DOHH2 (cell line): Measurements from ENCODE around the gene ZFR.

Source experiments
- H3F3A ChIP-seq: fragments of 200-600 bp; sonication (generic), shearing (Covaris generic); 2 replicates; pipeline ENCODE4 v1.6.0; 2016; ENCODE audit warnings: antibody characterized with exemption, mild to moderate bottlenecking; ENCODE audit not compliant: control insufficient read depth, insufficient read depth
- H3K27ac ChIP-seq: fragments of 200-600 bp; sonication (generic); 2 replicates; pipeline ENCODE4 v1.5.1; 2014; ENCODE audit warnings: low read depth, mild to moderate bottlenecking, low read length, moderate library complexity
- H3K27me3 ChIP-seq: fragments of 200-600 bp; sonication (generic); 2 replicates; pipeline ENCODE4 v1.6.1; 2014; ENCODE audit warnings: mild to moderate bottlenecking, low read length, mixed read lengths; ENCODE audit not compliant: control insufficient read depth
- H3K36me3 ChIP-seq: fragments of 200-600 bp; sonication (generic); 2 replicates; pipeline ENCODE4 v1.6.1; 2014; ENCODE audit warnings: mild to moderate bottlenecking, low read length, moderate library complexity, mixed read lengths; ENCODE audit not compliant: control insufficient read depth
- H3K4me1 ChIP-seq: fragments of 200-600 bp; sonication (generic); 2 replicates; pipeline ENCODE4 v1.6.1; 2014; ENCODE audit warnings: mild to moderate bottlenecking, low read length, mixed read lengths; ENCODE audit not compliant: control insufficient read depth
- H3K4me2 ChIP-seq: fragments of 200-600 bp; sonication (generic); 2 replicates; pipeline ENCODE4 v1.6.0; 2014; ENCODE audit warnings: mild to moderate bottlenecking, low read length, moderate library complexity
- H3K4me3 ChIP-seq: fragments of 200-600 bp; sonication (generic); 2 replicates; pipeline ENCODE4 v1.5.1; 2014; ENCODE audit warnings: mild to moderate bottlenecking, low read length, mixed read lengths
- H3K79me2 ChIP-seq: fragments of 200-600 bp; sonication (generic); 2 replicates; pipeline ENCODE4 v1.6.1; 2014; ENCODE audit warnings: mild to moderate bottlenecking, low read length, mixed read lengths; ENCODE audit not compliant: control insufficient read depth
- H3K9me2 ChIP-seq: fragments of 200-600 bp; sonication (generic); replicated peaks from 2 replicates; pipeline ENCODE4 v1.6.1; 2014; ENCODE audit warnings: mild to moderate bottlenecking, low read length, mixed read lengths; ENCODE audit not compliant: control insufficient read depth
- H3K9me3 ChIP-seq: fragments of 200-600 bp; sonication (generic); 2 replicates; pipeline ENCODE4 v1.6.1; 2014; ENCODE audit warnings: antibody characterized with exemption, low read length, mixed read lengths; ENCODE audit not compliant: control insufficient read depth, insufficient read depth
- H4K20me1 ChIP-seq: fragments of 200-600 bp; sonication (generic); 2 replicates; pipeline ENCODE4 v1.6.0; 2014; ENCODE audit warnings: low read depth, mild to moderate bottlenecking, antibody characterized with exemption, low read length, moderate library complexity; ENCODE audit not compliant: control insufficient read depth, insufficient read depth
- EZH2phosphoT487 ChIP-seq: fragments of 200-600 bp; sonication (generic); IDR thresholded peaks from 2 replicates; pipeline ENCODE4 v1.6.1; 2017; ENCODE audit warnings: borderline replicate concordance, mild to moderate bottlenecking, antibody characterized with exemption, low read length, moderate library complexity, mixed read lengths
- TF ChIP-seq, protein P1 (sequence below): fragments of 200-600 bp; sonication (generic); IDR thresholded peaks from one replicate; pipeline ENCODE4 v1.5.1; 2014; ENCODE audit warnings: antibody characterized with exemption, mild to moderate bottlenecking, low read depth, low read length; ENCODE audit not compliant: poor library complexity, severe bottlenecking

Gene ZFR

DNA sequence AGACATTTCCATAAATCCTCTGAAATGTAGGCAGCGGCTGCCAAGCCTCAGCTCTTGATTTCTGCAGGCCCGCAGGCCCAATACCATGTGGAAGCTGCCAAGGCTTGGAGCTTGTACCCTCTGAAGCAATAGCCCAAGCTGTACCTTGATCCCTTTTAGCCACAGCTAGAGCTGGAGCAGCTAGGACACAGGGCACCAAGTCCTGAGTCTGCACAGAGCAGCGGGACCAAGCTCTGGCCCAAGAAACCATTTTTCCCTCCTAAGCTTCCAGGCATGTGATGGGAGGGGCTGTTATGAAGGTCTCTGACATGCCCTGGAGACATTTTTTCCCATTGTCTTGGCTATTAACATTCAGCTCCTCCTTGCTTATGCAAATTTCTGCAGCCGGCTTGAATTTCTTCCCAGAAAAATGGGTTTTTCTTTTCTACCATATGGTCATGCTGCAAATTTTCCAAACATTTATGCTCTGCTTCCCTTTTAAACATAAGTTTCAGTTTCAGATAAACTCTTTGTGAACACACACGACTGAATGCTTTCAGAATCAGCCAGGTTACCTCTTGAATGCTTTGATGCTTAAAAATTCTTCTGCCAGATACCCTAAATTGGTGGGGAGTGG, 14.4 kb upstream of the ZFR start:
- Histone ChIP-seq H3K4me2 (no peak overlapping the region), H3K9me2 (no peaks in the 10 kb centered on the region), H4K20me1 (no peaks in the 10 kb centered on the region), H3K36me3 (no peaks in the 10 kb centered on the region), H3K27me3 (peaks cover 18% of the 10 kb centered on the region), H3K9me3 (no peaks in the 10 kb centered on the region), H3K27ac (no peak overlapping the region), H3K79me2 (no peaks in the 10 kb centered on the region), H3K4me3 (no peak overlapping the region), H3F3A (no peaks in the 10 kb centered on the region), H3K4me1 (no peaks in the 10 kb centered on the region)
- TF ChIP-seq EZH2phosphoT487, result no peak
- TF ChIP-seq, protein P1, sequence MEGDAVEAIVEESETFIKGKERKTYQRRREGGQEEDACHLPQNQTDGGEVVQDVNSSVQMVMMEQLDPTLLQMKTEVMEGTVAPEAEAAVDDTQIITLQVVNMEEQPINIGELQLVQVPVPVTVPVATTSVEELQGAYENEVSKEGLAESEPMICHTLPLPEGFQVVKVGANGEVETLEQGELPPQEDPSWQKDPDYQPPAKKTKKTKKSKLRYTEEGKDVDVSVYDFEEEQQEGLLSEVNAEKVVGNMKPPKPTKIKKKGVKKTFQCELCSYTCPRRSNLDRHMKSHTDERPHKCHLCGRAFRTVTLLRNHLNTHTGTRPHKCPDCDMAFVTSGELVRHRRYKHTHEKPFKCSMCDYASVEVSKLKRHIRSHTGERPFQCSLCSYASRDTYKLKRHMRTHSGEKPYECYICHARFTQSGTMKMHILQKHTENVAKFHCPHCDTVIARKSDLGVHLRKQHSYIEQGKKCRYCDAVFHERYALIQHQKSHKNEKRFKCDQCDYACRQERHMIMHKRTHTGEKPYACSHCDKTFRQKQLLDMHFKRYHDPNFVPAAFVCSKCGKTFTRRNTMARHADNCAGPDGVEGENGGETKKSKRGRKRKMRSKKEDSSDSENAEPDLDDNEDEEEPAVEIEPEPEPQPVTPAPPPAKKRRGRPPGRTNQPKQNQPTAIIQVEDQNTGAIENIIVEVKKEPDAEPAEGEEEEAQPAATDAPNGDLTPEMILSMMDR, result no peak

DNA sequence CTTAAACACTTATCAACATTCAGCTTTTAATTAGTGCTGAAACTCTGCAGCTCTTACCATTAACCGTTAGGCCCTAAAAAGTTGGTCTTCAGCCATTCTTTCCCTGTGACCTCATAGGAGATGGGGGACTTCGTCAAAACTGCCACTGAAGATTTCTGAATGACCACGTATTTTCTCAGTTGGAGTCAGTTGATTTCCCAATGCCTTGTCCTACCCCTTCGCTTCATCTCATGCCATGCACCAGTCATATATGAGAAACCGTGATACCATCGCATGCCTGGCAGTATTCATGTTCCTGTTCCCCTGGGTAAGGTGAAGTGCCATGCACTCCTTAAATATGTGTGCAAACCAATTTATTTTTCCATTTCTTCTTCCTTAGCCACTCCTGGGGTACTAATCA, 10.8 kb upstream of the ZFR start:
- no peaks in the 10 kb centered on the region for H4K20me1 ChIP-seq
- no peaks in the 10 kb centered on the region for H3K4me1 ChIP-seq
- no peaks in the 10 kb centered on the region for H3K36me3 ChIP-seq
- H3K79me2 ChIP-seq, result no peaks in the 10 kb centered on the region
- TF ChIP-seq EZH2phosphoT487, result no peak
- TF ChIP-seq, protein P1, result no peak
- H3K4me2 ChIP-seq, result no peak overlapping the region
- peaks cover 21% of the 10 kb centered on the region for H3K27me3 ChIP-seq
- H3F3A ChIP-seq, result no peaks in the 10 kb centered on the region
- H3K27ac ChIP-seq, result no peak overlapping the region
- no peaks in the 10 kb centered on the region for H3K9me2 ChIP-seq
- H3K4me3 ChIP-seq, result no peak overlapping the region
- H3K9me3 ChIP-seq, result no peaks in the 10 kb centered on the region

DNA sequence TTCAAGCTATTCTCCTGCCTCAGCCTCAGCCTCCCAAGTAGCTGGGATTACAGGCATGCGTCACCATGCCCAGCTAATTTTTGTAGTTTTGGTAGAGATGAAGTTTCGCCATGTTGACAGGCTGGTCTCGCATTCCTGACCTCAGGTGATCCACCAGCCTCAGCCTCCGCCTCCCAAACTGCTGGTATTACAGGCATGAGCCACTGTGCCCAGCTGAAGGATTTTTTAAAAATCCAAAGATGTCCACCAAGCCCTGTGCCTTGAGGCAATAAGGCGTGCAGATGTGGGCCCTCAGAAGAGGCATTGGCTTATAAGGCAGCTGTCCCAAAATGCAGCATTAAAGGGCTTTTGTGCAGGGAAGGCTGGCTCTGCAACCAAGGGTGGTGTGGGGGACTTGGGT, 10.3 kb upstream of the ZFR start:
- Histone ChIP-seq H4K20me1 (no peaks in the 10 kb centered on the region), H3K9me2 (no peaks in the 10 kb centered on the region), H3F3A (no peaks in the 10 kb centered on the region), H3K4me3 (no peak overlapping the region), H3K4me1 (no peaks in the 10 kb centered on the region), H3K4me2 (no peak overlapping the region), H3K27ac (no peak overlapping the region), H3K27me3 (peaks cover 23% of the 10 kb centered on the region), H3K9me3 (no peaks in the 10 kb centered on the region), H3K36me3 (no peaks in the 10 kb centered on the region), H3K79me2 (no peaks in the 10 kb centered on the region)
- TF ChIP-seq, protein P1, result no peak
- TF ChIP-seq EZH2phosphoT487, result no peak
